ENCODE data around the gene RBM4B.

Gene RBM4B

GRCh38 chr11:66715346-66716085 lies 37.8 kb upstream of the RBM4B start:
- in situ Hi-C loops (cut with MboI; ENCODE audit: low sequenced_read_pairs, unreplicated experiment) = no loop called here
- no peak for DNase-seq (ENCODE audit: low spot score)
- TF ChIP-seq CTCF (IDR thresholded peaks at IDR 0.05; ENCODE audit: borderline replicate concordance, control extremely low read depth, extremely low read depth, insufficient read depth, missing control alignments) = no peak

GRCh38 chr11:66713746-66714480 lies 36.2 kb upstream of the RBM4B start:
- DNase-seq (ENCODE audit: low spot score) = no peak
- no peak for TF ChIP-seq CTCF (IDR thresholded peaks at IDR 0.05; ENCODE audit: borderline replicate concordance, control extremely low read depth, extremely low read depth, insufficient read depth, missing control alignments)
- in situ Hi-C loops (cut with MboI; ENCODE audit: low sequenced_read_pairs, unreplicated experiment) = no loop called here

GRCh38 chr11:66710384-66710930 lies 32.8 kb upstream of the RBM4B start:
- TF ChIP-seq CTCF (IDR thresholded peaks at IDR 0.05; ENCODE audit: borderline replicate concordance, control extremely low read depth, extremely low read depth, insufficient read depth, missing control alignments) = no peak
- in situ Hi-C loops (cut with MboI; ENCODE audit: low sequenced_read_pairs, unreplicated experiment) = no loop called here
- no peak for DNase-seq (ENCODE audit: low spot score)

- in situ Hi-C loops (cut with MboI; ENCODE audit: low sequenced_read_pairs, unreplicated experiment) = no loop called here
- TF ChIP-seq CTCF (IDR thresholded peaks at IDR 0.05; ENCODE audit: borderline replicate concordance, control extremely low read depth, extremely low read depth, insufficient read depth, missing control alignments) = no peak
- DNase-seq (ENCODE audit: low spot score) = no peak
These were observed 31.0 kb upstream of the RBM4B start for GRCh38 chr11:66708701-66709100.

GRCh38 chr11:66708094-66708493 lies 30.4 kb upstream of the RBM4B start:
- DNase-seq (ENCODE audit: low spot score) = no peak
- in situ Hi-C loops (cut with MboI; ENCODE audit: low sequenced_read_pairs, unreplicated experiment) = no loop called here
- no peak for TF ChIP-seq CTCF (IDR thresholded peaks at IDR 0.05; ENCODE audit: borderline replicate concordance, control extremely low read depth, extremely low read depth, insufficient read depth, missing control alignments)

- in situ Hi-C loops (cut with MboI; ENCODE audit: low sequenced_read_pairs, unreplicated experiment) = no loop called here
- no peak for TF ChIP-seq CTCF (IDR thresholded peaks at IDR 0.05; ENCODE audit: borderline replicate concordance, control extremely low read depth, extremely low read depth, insufficient read depth, missing control alignments)
- no peak for DNase-seq (ENCODE audit: low spot score)
These were observed 29.8 kb upstream of the RBM4B start for GRCh38 chr11:66707486-66707885.

Measured in GM13976 (cell line).